ENCODE data around the gene SYT17. TPM values are rescaled to one million over a fixed set of nuclear protein-coding genes. Genes with fewer than 3 reads are reported as not detected.

The SYT17 gene
- total and polyA plus RNA-seq, 4 donors: 3.4 to 13.1 (median 8.6) TPM

DNA sequence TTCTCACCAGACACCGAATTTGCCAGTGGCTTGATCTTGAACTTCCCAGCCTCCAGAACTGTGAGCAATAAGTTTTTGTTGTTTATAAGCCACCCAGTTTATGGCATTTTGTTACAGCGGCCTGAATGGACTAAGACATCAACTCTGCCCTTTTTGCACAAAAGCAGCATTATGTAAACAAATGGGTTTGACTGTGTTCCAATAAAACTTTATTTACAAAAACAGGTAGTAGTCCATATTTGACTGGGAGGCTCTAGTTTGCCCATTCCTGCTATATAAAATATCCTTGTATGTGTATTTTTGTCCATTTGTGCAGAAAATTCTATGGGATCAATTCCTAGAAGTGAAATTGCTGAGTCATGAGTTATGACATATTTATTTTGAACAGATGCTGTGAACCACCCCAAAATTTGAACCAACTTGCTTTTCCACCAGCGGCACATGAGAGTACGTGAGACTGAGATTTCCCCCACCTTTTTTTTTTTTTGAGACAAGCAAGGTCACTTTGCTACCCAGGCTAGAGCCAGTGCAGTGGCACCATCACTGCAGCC lies 96.2 kb downstream of the SYT17 start:
- TF ChIP-seq, protein P1, sequence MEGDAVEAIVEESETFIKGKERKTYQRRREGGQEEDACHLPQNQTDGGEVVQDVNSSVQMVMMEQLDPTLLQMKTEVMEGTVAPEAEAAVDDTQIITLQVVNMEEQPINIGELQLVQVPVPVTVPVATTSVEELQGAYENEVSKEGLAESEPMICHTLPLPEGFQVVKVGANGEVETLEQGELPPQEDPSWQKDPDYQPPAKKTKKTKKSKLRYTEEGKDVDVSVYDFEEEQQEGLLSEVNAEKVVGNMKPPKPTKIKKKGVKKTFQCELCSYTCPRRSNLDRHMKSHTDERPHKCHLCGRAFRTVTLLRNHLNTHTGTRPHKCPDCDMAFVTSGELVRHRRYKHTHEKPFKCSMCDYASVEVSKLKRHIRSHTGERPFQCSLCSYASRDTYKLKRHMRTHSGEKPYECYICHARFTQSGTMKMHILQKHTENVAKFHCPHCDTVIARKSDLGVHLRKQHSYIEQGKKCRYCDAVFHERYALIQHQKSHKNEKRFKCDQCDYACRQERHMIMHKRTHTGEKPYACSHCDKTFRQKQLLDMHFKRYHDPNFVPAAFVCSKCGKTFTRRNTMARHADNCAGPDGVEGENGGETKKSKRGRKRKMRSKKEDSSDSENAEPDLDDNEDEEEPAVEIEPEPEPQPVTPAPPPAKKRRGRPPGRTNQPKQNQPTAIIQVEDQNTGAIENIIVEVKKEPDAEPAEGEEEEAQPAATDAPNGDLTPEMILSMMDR (IDR thresholded peaks at IDR 0.05; ENCODE audit: control extremely low read depth, extremely low read depth): no peak
- no peak overlapping the region for H3K4me3 ChIP-seq
- H3K27me3 ChIP-seq (ENCODE audit: control insufficient read depth in 3 of 3, insufficient read depth in 3 of 3, low read length in 2 of 3): no peaks in the 10 kb centered on the region
- no peak overlapping the region for H3K27ac ChIP-seq (ENCODE audit: low read depth in 1 of 2, low read length in 1 of 2)
- ATAC-seq (ENCODE audit: insufficient read depth, low FRiP score) (no peak), DNase-seq (no peak)
- peaks cover 0 to 9% (median 0%) of the 10 kb centered on the region in 4 donors for H3K9me3 ChIP-seq (ENCODE audit: control insufficient read depth in 4 of 4, insufficient read depth in 3 of 4, low read length in 3 of 4)
- peaks cover 0 to 4% (median 0%) of the 10 kb centered on the region in 4 donors for H3K36me3 ChIP-seq (ENCODE audit: control insufficient read depth in 4 of 4, insufficient read depth in 4 of 4, low read length in 4 of 4)
- WGBS, 2 donors: 90 to 94% methylated on average over 4 of the region's 4 CpGs
- H3K4me1 ChIP-seq (ENCODE audit: control insufficient read depth in 5 of 5, insufficient read depth in 5 of 5, low read length in 5 of 5): no peaks in the 10 kb centered on the region
- no peak overlapping the region for H3K9ac ChIP-seq (ENCODE audit: insufficient read depth in 1 of 2, low read length in 2 of 2)

- no peak for ATAC-seq (ENCODE audit: insufficient read depth, low FRiP score)
- 86 to 90% methylated on average over 9 of the region's 9 CpGs for WGBS, 2 donors
- Histone ChIP-seq H3K4me3 (no peak overlapping the region), H3K9ac (ENCODE audit: insufficient read depth in 1 of 2, low read length in 2 of 2) (no peak overlapping the region), H3K4me1 (ENCODE audit: control insufficient read depth in 5 of 5, insufficient read depth in 5 of 5, low read length in 5 of 5) (no peaks in the 10 kb centered on the region), H3K36me3 (ENCODE audit: control insufficient read depth in 4 of 4, insufficient read depth in 4 of 4, low read length in 4 of 4) (peaks cover 0 to 4% (median 0%) of the 10 kb centered on the region in 4 donors), H3K9me3 (ENCODE audit: control insufficient read depth in 4 of 4, insufficient read depth in 3 of 4, low read length in 3 of 4) (peaks cover 0 to 9% (median 0%) of the 10 kb centered on the region in 4 donors), H3K27ac (ENCODE audit: low read depth in 1 of 2, low read length in 1 of 2) (no peak overlapping the region), H3K27me3 (ENCODE audit: control insufficient read depth in 3 of 3, insufficient read depth in 3 of 3, low read length in 2 of 3) (no peaks in the 10 kb centered on the region)
- DNase-seq: no peak
- TF ChIP-seq, protein P1 (IDR thresholded peaks at IDR 0.05; ENCODE audit: control extremely low read depth, extremely low read depth): no peak
Observed at GRCh38 chr16:19265380-19265930, 97.4 kb downstream of the SYT17 start.

DNA sequence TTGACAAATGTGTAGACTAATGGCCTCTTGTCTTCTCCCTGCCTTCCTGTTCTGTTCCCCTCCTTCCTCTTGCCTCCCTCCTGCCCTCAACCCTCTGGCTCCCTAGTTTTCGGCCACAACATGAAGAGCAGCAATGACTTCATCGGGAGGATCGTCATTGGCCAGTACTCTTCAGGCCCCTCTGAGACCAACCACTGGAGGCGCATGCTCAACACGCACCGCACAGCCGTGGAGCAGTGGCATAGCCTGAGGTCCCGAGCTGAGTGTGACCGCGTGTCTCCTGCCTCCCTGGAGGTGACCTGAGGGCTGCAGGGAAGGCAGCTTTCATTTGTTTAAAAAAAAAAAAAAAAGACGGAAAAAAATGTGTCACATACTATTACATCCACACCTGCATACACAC lies 98.7 kb downstream of the SYT17 start:
- ATAC-seq (ENCODE audit: insufficient read depth, low FRiP score) (no peak), DNase-seq (no peak)
- H3K36me3 ChIP-seq (ENCODE audit: control insufficient read depth in 4 of 4, insufficient read depth in 4 of 4, low read length in 4 of 4): peaks cover 0 to 4% (median 0%) of the 10 kb centered on the region in 4 donors
- no peak overlapping the region for H3K27ac ChIP-seq (ENCODE audit: low read depth in 1 of 2, low read length in 1 of 2)
- peaks cover 0 to 9% (median 0%) of the 10 kb centered on the region in 4 donors for H3K9me3 ChIP-seq (ENCODE audit: control insufficient read depth in 4 of 4, insufficient read depth in 3 of 4, low read length in 3 of 4)
- TF ChIP-seq, protein P1 (IDR thresholded peaks at IDR 0.05; ENCODE audit: control extremely low read depth, extremely low read depth): no peak
- no peak overlapping the region for H3K9ac ChIP-seq (ENCODE audit: insufficient read depth in 1 of 2, low read length in 2 of 2)
- H3K4me3 ChIP-seq: no peak overlapping the region
- 95 to 98% methylated on average over 11 of the region's 11 CpGs for WGBS, 2 donors
- H3K4me1 ChIP-seq (ENCODE audit: control insufficient read depth in 5 of 5, insufficient read depth in 5 of 5, low read length in 5 of 5): no peaks in the 10 kb centered on the region
- H3K27me3 ChIP-seq (ENCODE audit: control insufficient read depth in 3 of 3, insufficient read depth in 3 of 3, low read length in 2 of 3): no peaks in the 10 kb centered on the region

All from lung (tissue), 12 donors.